Activated B cell treated with CpG ODN at 0.5 μM for 24 hours (primary cell): ENCODE measurements around the gene GIPC2. TPM values are rescaled to one million over a fixed set of nuclear protein-coding genes. Genes with fewer than 3 reads are reported as not detected.

Source experiments
- ATAC-seq: fragments of 200-7000 bp; cut with Tn5 transposase; one replicate; pipeline ENCODE4 v1.10.0; 2021; ENCODE audit warnings: low read depth, mild to moderate bottlenecking, moderate library complexity
- CTCF ChIA-PET: fragments of 350-600 bp; sonication (Branson Sonifier 250); formaldehyde crosslinking; loops from one replicate; lab custom pipeline; 2021; ENCODE audit warnings: antibody characterized with exemption; lab: Charles Lee
- POLR2A ChIA-PET: fragments of 350-600 bp; sonication (Branson Sonifier 250); formaldehyde crosslinking; loops from one replicate; lab custom pipeline; 2021; ENCODE audit warnings: antibody characterized with exemption; lab: Charles Lee
- DNase-seq: peaks from one replicate; pipeline ENCODE4 v3.0.0; 2022
- H3K27ac Mint-ChIP-seq: one replicate; pipeline ENCODE4 v1.8.0; 2020; ENCODE audit warnings: mixed read lengths
- H3K27me3 Mint-ChIP-seq: one replicate; pipeline ENCODE4 v1.8.0; 2021; ENCODE audit warnings: mixed read lengths
- H3K36me3 Mint-ChIP-seq: one replicate; pipeline ENCODE4 v1.8.0; 2021; ENCODE audit warnings: low read depth, mixed read lengths
- H3K4me1 Mint-ChIP-seq: one replicate; pipeline ENCODE4 v1.8.0; 2021; ENCODE audit warnings: mixed read lengths
- H3K4me3 Mint-ChIP-seq: one replicate; pipeline ENCODE4 v1.8.0; 2020; ENCODE audit warnings: mild to moderate bottlenecking, mixed read lengths
- H3K9me3 Mint-ChIP-seq: one replicate; pipeline ENCODE4 v1.8.0; 2020; ENCODE audit warnings: mixed read lengths
- CTCF ChIP-seq: fragments of 200-600 bp; IDR thresholded peaks from one replicate; pipeline ENCODE4 v1.8.0; 2022; ENCODE audit warnings: antibody characterized with exemption, mild to moderate bottlenecking
- intact Hi-C: fragments of 100-400 bp; cut with micrococcal nuclease; formaldehyde crosslinking; loops from one replicate; pipeline ENCODE4 v1.15.1; 2024
- total RNA-seq: library from RNA; stranded (reverse); gene quantifications from 2 replicates; pipeline ENCODE4 v1.2.3, GENCODE V29; 2022

Gene GIPC2
- total RNA-seq, 1 donor from 2014 or later = not detected

GRCh38 chr1:78040484-78041089 is 5.2 kb upstream of the GIPC2 start:
- ChIA-PET POLR2A (interaction anchor here (0.6 kb wide), 1 partner anchor 39 kb away, joined by 3 read pairs; no protein-coding TSS in a partner anchor), CTCF (no interaction called here)
- peaks cover 12% of the 10 kb centered on the region for H3K27me3 Mint-ChIP-seq
- intact Hi-C loops = no loop called here
- no peak overlapping the region for H3K27ac Mint-ChIP-seq
- TF ChIP-seq CTCF = no peak
- H3K4me1 Mint-ChIP-seq = peaks cover 13% of the 10 kb centered on the region
- H3K4me3 Mint-ChIP-seq = no peak overlapping the region
- no peak for DNase-seq
- no peaks in the 10 kb centered on the region for H3K9me3 Mint-ChIP-seq
- no peaks in the 10 kb centered on the region for H3K36me3 Mint-ChIP-seq
- ATAC-seq = no peak

GRCh38 chr1:78043436-78043835 is 2.3 kb upstream of the GIPC2 start:
- no peak for ATAC-seq
- peaks cover 22% of the 10 kb centered on the region for H3K4me1 Mint-ChIP-seq
- no peaks in the 10 kb centered on the region for H3K9me3 Mint-ChIP-seq
- TF ChIP-seq CTCF = no peak
- peaks cover 30% of the 10 kb centered on the region for H3K27me3 Mint-ChIP-seq
- ChIA-PET CTCF (no interaction called here), POLR2A (interaction anchor here (0.7 kb wide), 1 partner anchor 67 kb away, joined by 3 read pairs; no protein-coding TSS in a partner anchor)
- no peaks in the 10 kb centered on the region for H3K36me3 Mint-ChIP-seq
- intact Hi-C loops = no loop called here
- no peak overlapping the region for H3K27ac Mint-ChIP-seq
- DNase-seq = no peak
- H3K4me3 Mint-ChIP-seq = no peak overlapping the region

GRCh38 chr1:78044796-78045562 is 787 bp upstream of the GIPC2 start:
- peaks cover 39% of the 10 kb centered on the region for H3K27me3 Mint-ChIP-seq
- ChIA-PET POLR2A (interaction anchor here (0.6 to 1.1 kb wide), 2 partner anchors 40 to 266 kb away, joined by 3 to 4 read pairs; partner anchors contain the start of genes DNAJB4 and MIGA1), CTCF (no interaction called here)
- no peaks in the 10 kb centered on the region for H3K36me3 Mint-ChIP-seq
- DNase-seq (no peak), ATAC-seq (no peak)
- peak overlapping the region; percentile 73 for H3K4me3 Mint-ChIP-seq
- intact Hi-C loops = no loop called here
- no peaks in the 10 kb centered on the region for H3K9me3 Mint-ChIP-seq
- TF ChIP-seq CTCF = no peak
- peaks cover 22% of the 10 kb centered on the region for H3K4me1 Mint-ChIP-seq
- H3K27ac Mint-ChIP-seq = no peak overlapping the region

GRCh38 chr1:78045563-78045925 is 222 bp upstream of the GIPC2 start:
- Mint-ChIP-seq H3K4me1 (peaks cover 19% of the 10 kb centered on the region), H3K27me3 (peaks cover 39% of the 10 kb centered on the region), H3K9me3 (no peaks in the 10 kb centered on the region), H3K36me3 (no peaks in the 10 kb centered on the region), H3K4me3 (peak overlapping the region; percentile 73), H3K27ac (no peak overlapping the region)
- intact Hi-C loops = no loop called here
- no peak for TF ChIP-seq CTCF
- DNase-seq = no peak
- ChIA-PET CTCF (no interaction called here), POLR2A (interaction anchor here (1.0 kb wide), 1 partner anchor 41 kb away, joined by 4 read pairs; the partner anchor contains the start of gene DNAJB4)
- no peak for ATAC-seq

DNA sequence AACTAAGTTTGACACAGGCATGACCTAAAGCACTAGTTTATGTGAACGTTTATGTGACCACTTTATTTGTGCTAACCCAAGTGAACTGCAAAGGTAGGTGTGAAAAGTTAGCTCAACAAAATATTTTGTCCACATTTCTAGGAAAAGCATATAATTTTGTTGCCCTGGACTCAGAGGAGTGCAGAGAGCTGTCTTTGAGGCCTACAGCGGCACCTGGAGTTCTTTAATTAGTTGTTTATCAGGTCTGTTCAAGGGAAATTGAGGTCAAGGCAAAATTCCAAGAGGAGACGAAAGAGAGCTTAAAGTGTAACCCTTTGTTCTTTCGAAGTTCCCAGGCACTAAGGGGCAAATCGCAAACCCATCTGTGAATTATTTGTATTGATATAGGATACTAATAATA is 1.3 kb downstream of the GIPC2 start:
- no peak for ATAC-seq
- ChIA-PET CTCF (no interaction called here), POLR2A (no interaction called here)
- Mint-ChIP-seq H3K4me3 (peak overlapping the region; percentile 82), H3K9me3 (no peaks in the 10 kb centered on the region), H3K27ac (no peak overlapping the region), H3K36me3 (no peaks in the 10 kb centered on the region), H3K27me3 (peaks cover 43% of the 10 kb centered on the region), H3K4me1 (peaks cover 16% of the 10 kb centered on the region)
- intact Hi-C loops = no loop called here
- DNase-seq = no peak
- no peak for TF ChIP-seq CTCF
